Activated CD4-positive, CD25-positive, alpha-beta regulatory T cell treated with anti-CD3 and anti-CD28 coated beads, Interleukin-2, amount 50 U/mL, for 72 hours (primary cell): ENCODE data around the gene FANCM.
A peak's percentile ranks its signal among the peaks of the same experiment; 100 is the strongest.
"Not testable (repeated sequence)": the region's sequence is repeated elsewhere in the genome, so short reads cannot be mapped to it uniquely, and the experiment has no call there.

Experiments
- DNase-seq: peaks from one replicate; pipeline ENCODE4 v3.0.0; 2021

FANCM gene

GRCh38 chr14:45135659-45136395 lies at the start of gene FANCM:
Gene FANCM, plus strand, starts transcription at chr14:45135930. Its CDS starts 102 bp downstream, at chr14:45136032.
- DNase-seq = peak; percentile 73

GRCh38 chr14:45089813-45090212 lies 45.9 kb upstream of the FANCM start:
- no peak for DNase-seq

- DNase-seq = no peak
These were observed 44.0 kb upstream of the FANCM start for GRCh38 chr14:45091710-45092109.

GRCh38 chr14:45094275-45094674 lies 41.5 kb upstream of the FANCM start:
- no peak for DNase-seq

- DNase-seq = no peak
These were observed 40.6 kb upstream of the FANCM start for GRCh38 chr14:45095143-45095542.

GRCh38 chr14:45096218-45096617 lies 39.5 kb upstream of the FANCM start:
- no peak for DNase-seq

GRCh38 chr14:45103806-45104205 lies 31.9 kb upstream of the FANCM start:
- no peak for DNase-seq

- DNase-seq = no peak
These were observed 31.2 kb upstream of the FANCM start for GRCh38 chr14:45104561-45104960.

GRCh38 chr14:45112896-45113781 lies 22.6 kb upstream of the FANCM start:
- no peak for DNase-seq

- no peak for DNase-seq
These were observed 21.4 kb upstream of the FANCM start for GRCh38 chr14:45114327-45114726.

GRCh38 chr14:45118594-45118993 lies 17.1 kb upstream of the FANCM start:
- no peak for DNase-seq

GRCh38 chr14:45120096-45120495 lies 15.6 kb upstream of the FANCM start:
- no peak for DNase-seq

- no peak for DNase-seq
These were observed 12.5 kb upstream of the FANCM start for GRCh38 chr14:45123271-45123670.

GRCh38 chr14:45125754-45126153 lies 10.0 kb upstream of the FANCM start:
- DNase-seq = no peak

- DNase-seq = no peak
These were observed 6.6 kb upstream of the FANCM start for GRCh38 chr14:45128963-45129629.

GRCh38 chr14:45133683-45134050 lies 2.1 kb upstream of the FANCM start:
- no peak for DNase-seq

- DNase-seq = peak; percentile 85
These were observed 1.4 kb upstream of the FANCM start, which contains the start of gene FKBP3 for GRCh38 chr14:45134051-45134958. Gene FKBP3, minus strand, starts transcription at chr14:45134481. Its CDS starts 25 bp downstream, at chr14:45134456.

- DNase-seq = no peak
These were observed 574 bp upstream of the FANCM start for GRCh38 chr14:45135156-45135555.

GRCh38 chr14:45136399-45136798 lies 669 bp downstream of the FANCM start:
- no peak for DNase-seq

GRCh38 chr14:45140661-45141187 lies 5.0 kb downstream of the FANCM start:
- DNase-seq = no peak

GRCh38 chr14:45142083-45142482 lies 6.4 kb downstream of the FANCM start:
- DNase-seq = not testable (repeated sequence)

GRCh38 chr14:45144658-45145057 lies 8.9 kb downstream of the FANCM start:
- DNase-seq = no peak
